HG02642 (cell line): ENCODE measurements around the gene CCDC102A.
A peak's percentile ranks its signal among the peaks of the same experiment; 100 is the strongest.
"Not testable (repeated sequence)": the region's sequence is repeated elsewhere in the genome, so short reads cannot be mapped to it uniquely, and the experiment has no call there.

ENCODE experiments used
- ATAC-seq: cut with Tn5 transposase; IDR thresholded peaks from one replicate; pipeline ENCODE4 v1.9.1; 2021; ENCODE audit warnings: mild to moderate bottlenecking; ENCODE audit not compliant: unreplicated experiment, poor library complexity

The CCDC102A gene

GRCh38 chr16:57566436-57566835 lies 30.1 kb upstream of the CCDC102A start:
- ATAC-seq = no peak

- no peak for ATAC-seq
These were observed 29.1 kb upstream of the CCDC102A start for GRCh38 chr16:57565461-57565860.

GRCh38 chr16:57564571-57565270 lies 28.4 kb upstream of the CCDC102A start:
- no peak for ATAC-seq

GRCh38 chr16:57563761-57564160 lies 27.4 kb upstream of the CCDC102A start:
- no peak for ATAC-seq

- ATAC-seq = no peak
These were observed 27.0 kb upstream of the CCDC102A start for GRCh38 chr16:57563487-57563750.

- ATAC-seq = no peak
These were observed 26.5 kb upstream of the CCDC102A start for GRCh38 chr16:57562669-57563486.

GRCh38 chr16:57562066-57562465 lies 25.7 kb upstream of the CCDC102A start:
- no peak for ATAC-seq

GRCh38 chr16:57559072-57559790 lies 22.9 kb upstream of the CCDC102A start:
- ATAC-seq = no peak

GRCh38 chr16:57556941-57557541 lies 20.7 kb upstream of the CCDC102A start:
- no peak for ATAC-seq

GRCh38 chr16:57555831-57556230 lies 19.5 kb upstream of the CCDC102A start:
- ATAC-seq = no peak

- ATAC-seq = no peak
These were observed 14.7 kb upstream of the CCDC102A start for GRCh38 chr16:57551057-57551456.

- no peak for ATAC-seq
These were observed 13.4 kb upstream of the CCDC102A start for GRCh38 chr16:57549730-57550129.

GRCh38 chr16:57548408-57548807 lies 12.0 kb upstream of the CCDC102A start:
- no peak for ATAC-seq

GRCh38 chr16:57547524-57547923 lies 11.2 kb upstream of the CCDC102A start:
- ATAC-seq = not testable (repeated sequence)

GRCh38 chr16:57544124-57544653 lies 7.8 kb upstream of the CCDC102A start:
- ATAC-seq = peak; percentile 82

- no peak for ATAC-seq
These were observed 5.5 kb upstream of the CCDC102A start for GRCh38 chr16:57541754-57542435.

GRCh38 chr16:57540906-57541753 lies 4.8 kb upstream of the CCDC102A start:
- no peak for ATAC-seq

- ATAC-seq = no peak
These were observed 4.0 kb upstream of the CCDC102A start for GRCh38 chr16:57540387-57540786.

GRCh38 chr16:57539072-57539796 lies 2.9 kb upstream of the CCDC102A start:
- ATAC-seq = peak; percentile 36
